IMR-90 (cell line): ENCODE results near the gene RAPGEF5.

Experiments
- CTCF ChIP-seq: conservative IDR thresholded peaks from 2 replicates; pipeline ENCODE4 v1.5.1; 2012; ENCODE audit warnings: mild to moderate bottlenecking, low read depth, low read length, improper control_type of control experiment
- POLR2A ChIP-seq: IDR thresholded peaks from 2 replicates; pipeline ENCODE4 v1.6.1; 2012; ENCODE audit warnings: mild to moderate bottlenecking, low read depth, low read length
- RCOR1 ChIP-seq: IDR thresholded peaks from 2 replicates; pipeline ENCODE4 v1.6.1; 2012; ENCODE audit warnings: mild to moderate bottlenecking, low read length, improper control_type of control experiment; ENCODE audit not compliant: insufficient replicate concordance
- SMC3 ChIP-seq: fragments of 150-350 bp; IDR thresholded peaks from 2 replicates; pipeline ENCODE4 v1.6.1; 2016; ENCODE audit warnings: low read depth, mild to moderate bottlenecking, antibody characterized with exemption, low read length, moderate library complexity
- TF ChIP-seq, protein P1 (sequence below): fragments of 150-350 bp; IDR thresholded peaks from 2 replicates; pipeline ENCODE4 v1.6.1; 2017; ENCODE audit warnings: mild to moderate bottlenecking, antibody characterized with exemption, low read length, low read depth

DNA sequence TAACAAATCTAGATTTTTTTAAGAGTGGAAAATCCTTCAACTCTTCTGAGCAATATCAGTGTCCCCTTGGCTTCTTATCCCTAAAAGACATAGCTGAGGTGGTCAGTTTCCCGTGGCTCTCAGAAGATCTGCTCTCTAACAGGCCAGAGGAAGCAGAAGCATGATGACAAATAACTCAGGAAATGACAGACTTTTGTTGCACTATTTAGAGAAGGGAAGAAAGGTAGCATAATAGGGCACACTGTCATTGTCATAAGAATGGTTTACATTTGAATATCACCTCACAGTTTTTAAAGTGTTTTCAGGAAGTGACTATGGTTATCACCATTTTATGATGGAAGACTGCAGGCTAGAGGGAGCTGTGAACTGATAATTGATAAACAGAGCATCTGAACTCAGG lies 33.6 kb upstream of the RAPGEF5 start:
- TF ChIP-seq CTCF (no peak), POLR2A (no peak), SMC3 (no peak), RCOR1 (no peak)
- TF ChIP-seq, protein P1, sequence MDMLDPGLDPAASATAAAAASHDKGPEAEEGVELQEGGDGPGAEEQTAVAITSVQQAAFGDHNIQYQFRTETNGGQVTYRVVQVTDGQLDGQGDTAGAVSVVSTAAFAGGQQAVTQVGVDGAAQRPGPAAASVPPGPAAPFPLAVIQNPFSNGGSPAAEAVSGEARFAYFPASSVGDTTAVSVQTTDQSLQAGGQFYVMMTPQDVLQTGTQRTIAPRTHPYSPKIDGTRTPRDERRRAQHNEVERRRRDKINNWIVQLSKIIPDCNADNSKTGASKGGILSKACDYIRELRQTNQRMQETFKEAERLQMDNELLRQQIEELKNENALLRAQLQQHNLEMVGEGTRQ = no peak
